ENCODE measurements around the gene G3BP2. TPM values are rescaled to one million over a fixed set of nuclear protein-coding genes. Genes with fewer than 3 reads are reported as not detected.
A peak's percentile ranks its signal among the peaks of the same experiment; 100 is the strongest.

The G3BP2 gene
- total and polyA plus RNA-seq, 2 donors (not counting 1 experiment from before 2014, with no cell fraction given) = 33.0 to 154 TPM

GRCh38 chr4:75708218-75708691 is 35.0 kb upstream of the G3BP2 start:
- DNase-seq = peak; percentile 65
- 93% methylated on average over 2 of the region's 3 CpGs for WGBS (ENCODE audit: insufficient coverage)
- no peak overlapping the region for H3K9ac ChIP-seq (ENCODE audit: low read length)
- H4K20me1 ChIP-seq (ENCODE audit: control insufficient read depth, insufficient read depth, low read length, poor library complexity, severe bottlenecking) = no peaks in the 10 kb centered on the region
- intact Hi-C loops (cut with micrococcal nuclease) = loop anchor here (2.0 to 5.0 kb wide), 2 partner anchors 53 to 139 kb away; no protein-coding TSS in a partner anchor
- TF ChIP-seq CTCF (IDR thresholded peaks at IDR 0.05) (peak; percentile 72), EZH2 (IDR thresholded peaks at IDR 0.05; ENCODE audit: borderline replicate concordance, insufficient read depth, low read depth, low read length, poor library complexity, severe bottlenecking) (no peak)
- no peaks in the 10 kb centered on the region for H3K27me3 ChIP-seq (replicated peaks in 1 of 4; ENCODE audit: control extremely low read depth in 1 of 4, control insufficient read depth in 3 of 4, insufficient read depth in 4 of 4, low read length in 3 of 4)
- no peaks in the 10 kb centered on the region for H3K9me3 ChIP-seq (ENCODE audit: control extremely low read depth in 1 of 3, control insufficient read depth in 2 of 3, insufficient read depth in 1 of 3, low read length in 2 of 3)
- H3K36me3 ChIP-seq (replicated peaks in 1 of 2; ENCODE audit: control extremely low read depth in 1 of 2, control insufficient read depth in 1 of 2, extremely low read depth in 1 of 2, insufficient read depth in 2 of 2, low read length in 1 of 2) = peaks cover 0 to 2% of the 10 kb centered on the region in 2 experiments
- peaks cover 7 to 10% of the 10 kb centered on the region in 2 donors for H3K4me1 ChIP-seq (ENCODE audit: control insufficient read depth in 2 of 2, insufficient read depth in 2 of 2, low read length in 2 of 2)
- peak overlapping the region; percentile 43 for H3K27ac Mint-ChIP-seq
- CTCF ChIA-PET = interaction anchor here (0.6 to 4.2 kb wide), 11 partner anchors 9 to 147 kb away, joined by 3 to 37 read pairs (median 4); partner anchors contain the start of genes G3BP2 and USO1
- H3K79me2 ChIP-seq (ENCODE audit: control insufficient read depth, insufficient read depth, low read length) = peaks cover 3% of the 10 kb centered on the region
- no peaks in the 10 kb centered on the region for H3K9me3 Mint-ChIP-seq (ENCODE audit: insufficient read depth)
- H3K27me3 Mint-ChIP-seq = no peaks in the 10 kb centered on the region
- no peak overlapping the region for H3K4me2 ChIP-seq (replicated peaks; ENCODE audit: low read depth, low read length, poor library complexity, severe bottlenecking)
- H2AFZ ChIP-seq (ENCODE audit: insufficient read depth, low read depth, low read length, poor library complexity, severe bottlenecking) = no peak overlapping the region
- no peak overlapping the region for H3K4me3 ChIP-seq (ENCODE audit: control extremely low read depth in 1 of 5, extremely low read depth in 1 of 5, insufficient read depth in 1 of 5, low read depth in 2 of 5, low read length in 4 of 5)
- POLR2A ChIA-PET = no interaction called here
- H3K4me1 Mint-ChIP-seq = peaks cover 14% of the 10 kb centered on the region
- ATAC-seq (ENCODE audit: low read depth) = peak; percentile 82
- H3K4me3 Mint-ChIP-seq = peak overlapping the region; percentile 19
- H3K27ac ChIP-seq (ENCODE audit: low read length in 2 of 2) = no peak overlapping the region

- POLR2A ChIA-PET = no interaction called here
- ATAC-seq (ENCODE audit: low read depth) (no peak), DNase-seq (no peak)
- H4K20me1 ChIP-seq (ENCODE audit: control insufficient read depth, insufficient read depth, low read length, poor library complexity, severe bottlenecking) = no peaks in the 10 kb centered on the region
- H2AFZ ChIP-seq (ENCODE audit: insufficient read depth, low read depth, low read length, poor library complexity, severe bottlenecking) = no peak overlapping the region
- no peak overlapping the region for H3K27ac ChIP-seq (ENCODE audit: low read length in 2 of 2)
- H3K9me3 ChIP-seq (ENCODE audit: control extremely low read depth in 1 of 3, control insufficient read depth in 2 of 3, insufficient read depth in 1 of 3, low read length in 2 of 3) = no peaks in the 10 kb centered on the region
- H3K9me3 Mint-ChIP-seq (ENCODE audit: insufficient read depth) = no peaks in the 10 kb centered on the region
- H3K27ac Mint-ChIP-seq = no peak overlapping the region
- CTCF ChIA-PET = interaction anchor here (0.6 to 1.0 kb wide), 2 partner anchors 15 to 143 kb away, joined by 3 to 4 read pairs; no protein-coding TSS in a partner anchor
- H3K9ac ChIP-seq (ENCODE audit: low read length) = no peak overlapping the region
- H3K4me1 Mint-ChIP-seq = peaks cover 14% of the 10 kb centered on the region
- no peaks in the 10 kb centered on the region for H3K27me3 ChIP-seq (replicated peaks in 1 of 4; ENCODE audit: control extremely low read depth in 1 of 4, control insufficient read depth in 3 of 4, insufficient read depth in 4 of 4, low read length in 3 of 4)
- H3K4me2 ChIP-seq (replicated peaks; ENCODE audit: low read depth, low read length, poor library complexity, severe bottlenecking) = no peak overlapping the region
- no peak overlapping the region for H3K4me3 ChIP-seq (ENCODE audit: control extremely low read depth in 1 of 5, extremely low read depth in 1 of 5, insufficient read depth in 1 of 5, low read depth in 2 of 5, low read length in 4 of 5)
- intact Hi-C loops (cut with micrococcal nuclease) = loop anchor here (5.0 kb wide), 1 partner anchor 142 kb away; no protein-coding TSS in a partner anchor
- peaks cover 3% of the 10 kb centered on the region for H3K79me2 ChIP-seq (ENCODE audit: control insufficient read depth, insufficient read depth, low read length)
- no peaks in the 10 kb centered on the region for H3K27me3 Mint-ChIP-seq
- H3K4me1 ChIP-seq (ENCODE audit: control insufficient read depth in 2 of 2, insufficient read depth in 2 of 2, low read length in 2 of 2) = peaks cover 7 to 10% of the 10 kb centered on the region in 2 donors
- peaks cover 2% of the 10 kb centered on the region in 2 experiments for H3K36me3 ChIP-seq (replicated peaks in 1 of 2; ENCODE audit: control extremely low read depth in 1 of 2, control insufficient read depth in 1 of 2, extremely low read depth in 1 of 2, insufficient read depth in 2 of 2, low read length in 1 of 2)
- TF ChIP-seq EZH2 (IDR thresholded peaks at IDR 0.05; ENCODE audit: borderline replicate concordance, insufficient read depth, low read depth, low read length, poor library complexity, severe bottlenecking) (no peak), CTCF (IDR thresholded peaks at IDR 0.05) (no peak)
- 100% methylated on average over 2 of the region's 6 CpGs for WGBS (ENCODE audit: insufficient coverage)
- H3K4me3 Mint-ChIP-seq = no peak overlapping the region
Measured at GRCh38 chr4:75705198-75705977, 32.2 kb upstream of the G3BP2 start.

All from B cell (primary cell).